Neutrophil (primary cell): ENCODE measurements around the gene MLLT3.

Source experiments
- H3K27ac ChIP-seq: fragments of 200-600 bp; sonication (generic); 2 replicates; pipeline ENCODE4 v1.5.1; 2016; ENCODE audit warnings: mild to moderate bottlenecking, moderate library complexity
- H3K27me3 ChIP-seq: fragments of 200-600 bp; sonication (generic); 2 replicates; pipeline ENCODE4 v1.6.0; 2016; ENCODE audit warnings: mild to moderate bottlenecking
- H3K36me3 ChIP-seq: fragments of 200-600 bp; sonication (generic); 2 replicates; pipeline ENCODE4 v1.5.1; 2017
- H3K4me1 ChIP-seq, 2 experiments: fragments of 200-600 bp in 1 of 2; sonication (generic) in 1 of 2; 1 replicate in 1 of 2; 2 replicates in 1 of 2; pipeline versions ENCODE4 v1.5.1 to v1.6.1; 2013 to 2016; ENCODE audit warnings: low read depth in 1 of 2, low read length in 1 of 2, mild to moderate bottlenecking in 1 of 2, moderate library complexity in 1 of 2; ENCODE audit not compliant: control insufficient read depth in 1 of 2, insufficient read depth in 1 of 2
- H3K4me3 ChIP-seq, 2 experiments: fragments of 200-600 bp in 1 of 2; sonication (generic) in 1 of 2; 1 replicate in 1 of 2; 2 replicates in 1 of 2; pipeline ENCODE4 v1.5.1; 2013 to 2016; ENCODE audit warnings: low read depth in 1 of 2, low read length in 1 of 2, mild to moderate bottlenecking in 1 of 2, moderate library complexity in 1 of 2
- H3K9me3 ChIP-seq: fragments of 200-600 bp; sonication (generic); 2 replicates; pipeline ENCODE4 v1.5.1; 2016
- TF ChIP-seq, protein P1 (sequence below): fragments of 200-600 bp; sonication (generic); IDR thresholded peaks from 2 replicates; pipeline ENCODE4 v1.5.1; 2016; ENCODE audit warnings: antibody characterized with exemption

The MLLT3 gene

DNA sequence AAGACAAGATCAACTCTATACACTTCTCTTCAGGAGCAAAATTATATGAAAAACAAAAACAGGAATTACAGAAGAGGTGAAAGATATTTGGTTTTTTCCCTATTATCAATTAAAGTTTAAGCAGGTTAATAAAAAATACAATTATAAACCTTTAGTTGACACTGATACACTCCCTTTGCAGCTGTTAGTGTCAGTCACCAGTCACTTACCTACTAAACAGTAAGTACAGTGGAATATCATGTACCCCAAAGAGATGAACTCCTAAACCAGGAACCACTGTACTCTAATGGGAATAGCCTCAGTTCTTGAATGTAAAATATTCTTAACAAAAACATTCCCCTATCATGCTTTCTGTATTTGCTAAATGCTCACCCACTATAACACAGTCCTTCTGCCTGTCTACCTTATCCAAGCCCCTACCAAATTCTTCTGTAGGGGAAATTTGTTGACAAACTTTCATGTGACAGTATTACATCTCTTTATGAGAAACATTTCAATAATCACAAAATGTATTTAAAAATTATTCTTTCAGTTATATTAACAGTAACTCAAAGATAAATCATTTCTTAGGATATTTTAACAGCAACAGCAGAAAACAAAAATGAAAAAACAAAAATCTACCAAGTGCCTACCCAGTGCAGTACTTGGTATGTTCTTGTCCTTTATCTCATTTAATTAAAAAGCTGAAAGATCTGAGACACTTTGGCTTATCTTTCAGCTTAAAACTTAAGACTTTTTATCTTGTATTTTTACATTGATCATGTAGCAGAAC, 212.8 kb downstream of the MLLT3 start:
- Histone ChIP-seq H3K4me3 (no peak overlapping the region), H3K36me3 (no peaks in the 10 kb centered on the region), H3K27me3 (no peaks in the 10 kb centered on the region), H3K4me1 (no peaks in the 10 kb centered on the region), H3K27ac (no peak overlapping the region), H3K9me3 (no peaks in the 10 kb centered on the region)
- TF ChIP-seq, protein P1, sequence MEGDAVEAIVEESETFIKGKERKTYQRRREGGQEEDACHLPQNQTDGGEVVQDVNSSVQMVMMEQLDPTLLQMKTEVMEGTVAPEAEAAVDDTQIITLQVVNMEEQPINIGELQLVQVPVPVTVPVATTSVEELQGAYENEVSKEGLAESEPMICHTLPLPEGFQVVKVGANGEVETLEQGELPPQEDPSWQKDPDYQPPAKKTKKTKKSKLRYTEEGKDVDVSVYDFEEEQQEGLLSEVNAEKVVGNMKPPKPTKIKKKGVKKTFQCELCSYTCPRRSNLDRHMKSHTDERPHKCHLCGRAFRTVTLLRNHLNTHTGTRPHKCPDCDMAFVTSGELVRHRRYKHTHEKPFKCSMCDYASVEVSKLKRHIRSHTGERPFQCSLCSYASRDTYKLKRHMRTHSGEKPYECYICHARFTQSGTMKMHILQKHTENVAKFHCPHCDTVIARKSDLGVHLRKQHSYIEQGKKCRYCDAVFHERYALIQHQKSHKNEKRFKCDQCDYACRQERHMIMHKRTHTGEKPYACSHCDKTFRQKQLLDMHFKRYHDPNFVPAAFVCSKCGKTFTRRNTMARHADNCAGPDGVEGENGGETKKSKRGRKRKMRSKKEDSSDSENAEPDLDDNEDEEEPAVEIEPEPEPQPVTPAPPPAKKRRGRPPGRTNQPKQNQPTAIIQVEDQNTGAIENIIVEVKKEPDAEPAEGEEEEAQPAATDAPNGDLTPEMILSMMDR: no peak

DNA sequence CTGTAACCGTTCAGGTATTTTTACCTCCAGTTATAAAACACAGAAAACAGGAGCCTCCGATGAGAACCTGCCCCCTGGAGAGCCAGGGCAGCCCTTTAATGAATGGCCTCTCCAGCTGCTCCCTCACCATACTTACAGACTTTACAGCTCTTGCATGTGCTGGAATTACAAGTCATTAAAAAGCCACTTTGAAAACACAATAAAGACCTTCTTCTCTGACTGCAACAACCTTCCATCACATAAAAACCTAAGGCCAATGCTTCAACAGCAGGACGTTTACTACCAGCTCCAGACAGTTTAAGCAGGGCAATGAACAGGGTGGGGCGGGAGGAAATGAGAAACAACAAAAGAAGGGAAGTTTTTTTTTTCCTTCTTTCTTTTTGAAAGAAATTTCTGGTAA, 213.8 kb downstream of the MLLT3 start:
- H3K4me3 ChIP-seq: no peak overlapping the region
- TF ChIP-seq, protein P1: no peak

DNA sequence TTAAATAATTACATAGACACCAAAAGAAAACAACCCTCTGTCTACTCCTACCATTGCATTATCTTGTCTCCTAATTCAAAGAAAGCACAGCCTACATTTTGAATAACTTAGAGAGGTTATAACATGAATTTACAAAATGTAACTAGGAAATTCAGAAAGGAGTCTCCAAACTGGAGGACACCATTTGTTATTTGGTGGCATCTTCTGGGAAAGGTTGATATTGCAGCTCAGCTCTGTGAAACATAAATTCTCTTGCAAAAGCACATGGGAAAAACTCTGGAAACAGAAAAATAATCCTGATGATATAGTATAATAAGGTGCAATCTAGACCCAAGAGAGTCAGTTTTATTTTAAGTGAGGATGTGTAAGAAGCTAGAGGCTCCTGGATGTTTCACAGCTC, 215.3 kb downstream of the MLLT3 start:
- H3K4me3 ChIP-seq: no peak overlapping the region
- no peak overlapping the region for H3K27ac ChIP-seq
- no peaks in the 10 kb centered on the region for H3K27me3 ChIP-seq
- no peaks in the 10 kb centered on the region for H3K4me1 ChIP-seq
- no peaks in the 10 kb centered on the region for H3K36me3 ChIP-seq
- H3K9me3 ChIP-seq: no peaks in the 10 kb centered on the region
- TF ChIP-seq, protein P1: no peak

More for the DNA sequence above, 213.8 kb downstream of the MLLT3 start:
- H3K27ac ChIP-seq: no peak overlapping the region
- no peaks in the 10 kb centered on the region for H3K9me3 ChIP-seq
- no peaks in the 10 kb centered on the region for H3K27me3 ChIP-seq
- H3K4me1 ChIP-seq: no peaks in the 10 kb centered on the region
- no peaks in the 10 kb centered on the region for H3K36me3 ChIP-seq

DNA sequence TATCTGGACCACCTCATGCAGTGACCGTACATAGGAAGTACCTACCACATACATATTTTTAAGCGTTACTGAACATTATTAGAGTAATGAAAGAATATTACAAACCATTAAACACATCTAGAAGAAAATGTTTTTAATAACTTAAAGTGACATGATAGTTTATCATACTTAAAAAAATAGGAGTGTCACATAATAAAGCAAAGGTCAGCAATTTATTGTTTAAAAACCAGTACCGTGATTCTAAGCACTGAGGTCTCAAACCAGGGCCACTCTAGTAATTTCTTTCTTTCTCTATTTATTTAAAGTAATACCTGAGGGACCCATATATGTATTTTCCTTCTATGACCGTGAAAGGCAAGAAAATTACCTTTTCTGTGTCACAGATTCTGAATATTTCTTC, 216.0 kb downstream of the MLLT3 start:
- H3K27ac ChIP-seq: no peak overlapping the region
- no peaks in the 10 kb centered on the region for H3K27me3 ChIP-seq
- no peaks in the 10 kb centered on the region for H3K36me3 ChIP-seq
- H3K4me1 ChIP-seq: no peaks in the 10 kb centered on the region
- H3K4me3 ChIP-seq: no peak overlapping the region
- TF ChIP-seq, protein P1: no peak
- H3K9me3 ChIP-seq: no peaks in the 10 kb centered on the region

DNA sequence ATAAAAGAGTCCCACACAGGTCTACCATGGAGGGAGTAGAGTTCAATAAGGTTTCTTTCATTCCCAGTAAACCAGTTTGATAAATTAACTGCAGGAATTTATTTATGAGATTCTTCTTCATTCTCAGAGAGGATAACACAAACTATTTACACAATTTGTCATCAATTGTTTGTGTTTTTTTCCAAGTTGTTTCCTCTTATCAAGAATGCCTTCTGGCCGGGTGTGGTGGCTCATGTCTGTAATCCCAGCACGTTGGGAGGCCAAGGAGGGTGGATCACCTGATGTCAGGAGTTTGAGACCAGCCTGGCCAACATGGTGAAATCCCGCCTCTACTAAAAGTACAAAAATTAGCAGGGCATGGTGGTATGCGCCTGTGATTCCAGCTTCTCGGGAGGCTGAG, 216.7 kb downstream of the MLLT3 start:
- no peak overlapping the region for H3K4me3 ChIP-seq
- H3K27ac ChIP-seq: no peak overlapping the region
- TF ChIP-seq, protein P1: no peak

More for the DNA sequence above, 216.7 kb downstream of the MLLT3 start:
- no peaks in the 10 kb centered on the region for H3K9me3 ChIP-seq
- H3K27me3 ChIP-seq: no peaks in the 10 kb centered on the region
- no peaks in the 10 kb centered on the region for H3K36me3 ChIP-seq
- H3K4me1 ChIP-seq: no peaks in the 10 kb centered on the region
